ENCODE measurements around the gene OR6T1. TPM values are rescaled to one million over a fixed set of nuclear protein-coding genes. Genes with fewer than 3 reads are reported as not detected.

The OR6T1 gene
- total RNA-seq, 1 experiment from 2014 or later = not detected

- peaks cover under 1% of the 10 kb centered on the region; the same call in 1 of the 2 replicates for H3K27me3 Mint-ChIP-seq (ENCODE audit: low read depth)
- POLR2A ChIA-PET = no interaction called here
- H3K36me3 Mint-ChIP-seq = no peaks in the 10 kb centered on the region; the same call in 1 of the 2 replicates
- peaks cover 4% of the 10 kb centered on the region for H3K9me3 Mint-ChIP-seq
- TF ChIP-seq ESRRA (CRISPR knock-in tag; IDR thresholded peaks at IDR 0.05; ENCODE audit: borderline replicate concordance) (no peak), CDX4 (CRISPR knock-in tag; IDR thresholded peaks at IDR 0.05; ENCODE audit: borderline replicate concordance) (no peak), IRF2 (CRISPR knock-in tag; IDR thresholded peaks at IDR 0.05; ENCODE audit: borderline replicate concordance, low read depth) (no peak), MAX (CRISPR knock-in tag; IDR thresholded peaks at IDR 0.05) (0 out of 2 replicates have a peak, but pooled peaks have one; percentile 19), OVOL2 (CRISPR knock-in tag; IDR thresholded peaks at IDR 0.05; ENCODE audit: borderline replicate concordance) (no peak), ZNF121 (CRISPR knock-in tag; IDR thresholded peaks at IDR 0.05) (no peak), RORB (CRISPR knock-in tag; IDR thresholded peaks at IDR 0.05) (no peak), ERG (CRISPR knock-in tag; IDR thresholded peaks at IDR 0.05) (no peak)
- no peak overlapping the region for H3K27ac Mint-ChIP-seq
- H3K4me3 Mint-ChIP-seq = no peak overlapping the region
- DNase-seq (ENCODE audit: low spot score) (no peak), ATAC-seq (no peak)
- H3K4me1 Mint-ChIP-seq = peaks cover 12% of the 10 kb centered on the region
- CTCF ChIA-PET = no interaction called here
Measured at GRCh38 chr11:123976770-123977560, 33.3 kb upstream of the OR6T1 start.

- POLR2A ChIA-PET = no interaction called here
- ATAC-seq (no peak), DNase-seq (ENCODE audit: low spot score) (no peak)
- no peak for TF ChIP-seq JAZF1 (CRISPR knock-in tag; IDR thresholded peaks at IDR 0.05)
- no peak for TF ChIP-seq CBFB (CRISPR knock-in tag; IDR thresholded peaks at IDR 0.05; ENCODE audit: low read depth)
- no peak for TF ChIP-seq FOXJ3 (CRISPR knock-in tag; IDR thresholded peaks at IDR 0.05; ENCODE audit: borderline replicate concordance)
- no peak for TF ChIP-seq ATF1 (CRISPR knock-in tag; IDR thresholded peaks at IDR 0.05)
- no peak for TF ChIP-seq ATF3 (CRISPR knock-in tag; conservative IDR thresholded peaks at IDR 0.05)
- no peak for TF ChIP-seq TCF7 (CRISPR knock-in tag; IDR thresholded peaks at IDR 0.05; ENCODE audit: low read depth)
- no peak for TF ChIP-seq ZNF423 (CRISPR knock-in tag; IDR thresholded peaks at IDR 0.05)
- no peak for TF ChIP-seq FOXK1 (CRISPR knock-in tag; IDR thresholded peaks at IDR 0.05)
- no peak for TF ChIP-seq FOXP4 (CRISPR knock-in tag; IDR thresholded peaks at IDR 0.05)
- TF ChIP-seq ELF4 (CRISPR knock-in tag; IDR thresholded peaks at IDR 0.05; ENCODE audit: low read depth) = no peak
- TF ChIP-seq AFF4 (CRISPR knock-in tag; IDR thresholded peaks at IDR 0.05; ENCODE audit: borderline replicate concordance) = no peak
- TF ChIP-seq ZNF263 (CRISPR knock-in tag; IDR thresholded peaks at IDR 0.05; ENCODE audit: low read depth) = no peak
- TF ChIP-seq RELA (CRISPR knock-in tag; IDR thresholded peaks at IDR 0.05; ENCODE audit: borderline replicate concordance) = no peak
- CTCF ChIA-PET = no interaction called here
- no peak overlapping the region for H3K4me3 Mint-ChIP-seq
- no peak overlapping the region for H3K27ac Mint-ChIP-seq
- peaks cover 5% of the 10 kb centered on the region; the same call in 1 of the 2 replicates for H3K4me1 Mint-ChIP-seq
- H3K9me3 Mint-ChIP-seq = no peaks in the 10 kb centered on the region
- H3K27me3 Mint-ChIP-seq (ENCODE audit: low read depth) = no peaks in the 10 kb centered on the region
- no peaks in the 10 kb centered on the region for H3K36me3 Mint-ChIP-seq
Measured at GRCh38 chr11:123973816-123974215, 30.2 kb upstream of the OR6T1 start.
